Measurements from ENCODE around the gene EIF3B.
"Not testable (repeated sequence)": the region's sequence is repeated elsewhere in the genome, so short reads cannot be mapped to it uniquely, and the experiment has no call there.

Gene EIF3B

DNA sequence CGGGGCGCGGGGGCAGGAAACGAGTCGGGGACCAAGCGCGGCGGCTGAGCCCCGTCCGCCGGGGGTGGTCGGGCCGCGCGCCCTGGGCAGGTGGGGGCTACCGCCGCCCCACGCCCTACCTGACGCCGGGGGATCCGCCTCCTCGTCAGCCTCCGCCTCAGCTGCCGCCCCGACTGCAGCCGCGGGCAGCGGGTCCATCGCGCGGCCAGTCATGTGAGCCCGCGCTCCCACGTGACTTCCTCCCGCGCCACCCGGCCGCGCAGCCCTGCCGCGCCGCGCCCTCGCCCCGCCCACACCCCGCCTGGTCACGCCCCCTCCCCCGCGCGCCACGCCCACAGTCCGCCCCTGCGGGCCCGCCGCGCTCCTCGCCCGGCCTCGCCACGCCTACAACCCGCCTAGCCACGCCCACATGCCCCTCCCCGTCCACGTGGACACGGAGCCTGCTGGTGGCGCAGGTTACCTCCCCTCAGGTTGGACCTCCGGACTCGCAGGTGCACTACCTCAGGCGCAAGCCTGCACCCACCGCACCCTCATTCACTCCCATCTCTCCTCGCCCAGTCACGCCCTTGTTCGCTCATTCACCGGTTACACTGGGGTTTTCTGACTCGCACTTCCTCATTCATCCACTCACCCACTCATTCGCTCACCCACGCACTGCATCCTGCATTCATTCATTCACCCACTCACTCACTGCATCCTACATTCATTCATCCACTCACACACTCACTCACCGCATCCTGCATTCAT, 40.2 kb upstream of the EIF3B start, which contains the start of gene SNX8:
Gene SNX8, minus strand, starts transcription at position 233 of the 747 bp plus-strand sequence. Its CDS starts 20 bp downstream, at position 213.
- DNase-seq (ENCODE audit: low spot score), result peak; percentile 91
- Histone ChIP-seq H3K4me3 (peak within 1 kb of the TSS; percentile 86), H3K27ac (peak within 1 kb of the TSS; percentile 69 to 82)
- TF ChIP-seq, protein P1, sequence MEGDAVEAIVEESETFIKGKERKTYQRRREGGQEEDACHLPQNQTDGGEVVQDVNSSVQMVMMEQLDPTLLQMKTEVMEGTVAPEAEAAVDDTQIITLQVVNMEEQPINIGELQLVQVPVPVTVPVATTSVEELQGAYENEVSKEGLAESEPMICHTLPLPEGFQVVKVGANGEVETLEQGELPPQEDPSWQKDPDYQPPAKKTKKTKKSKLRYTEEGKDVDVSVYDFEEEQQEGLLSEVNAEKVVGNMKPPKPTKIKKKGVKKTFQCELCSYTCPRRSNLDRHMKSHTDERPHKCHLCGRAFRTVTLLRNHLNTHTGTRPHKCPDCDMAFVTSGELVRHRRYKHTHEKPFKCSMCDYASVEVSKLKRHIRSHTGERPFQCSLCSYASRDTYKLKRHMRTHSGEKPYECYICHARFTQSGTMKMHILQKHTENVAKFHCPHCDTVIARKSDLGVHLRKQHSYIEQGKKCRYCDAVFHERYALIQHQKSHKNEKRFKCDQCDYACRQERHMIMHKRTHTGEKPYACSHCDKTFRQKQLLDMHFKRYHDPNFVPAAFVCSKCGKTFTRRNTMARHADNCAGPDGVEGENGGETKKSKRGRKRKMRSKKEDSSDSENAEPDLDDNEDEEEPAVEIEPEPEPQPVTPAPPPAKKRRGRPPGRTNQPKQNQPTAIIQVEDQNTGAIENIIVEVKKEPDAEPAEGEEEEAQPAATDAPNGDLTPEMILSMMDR (IDR thresholded peaks at IDR 0.05), result no peak

DNA sequence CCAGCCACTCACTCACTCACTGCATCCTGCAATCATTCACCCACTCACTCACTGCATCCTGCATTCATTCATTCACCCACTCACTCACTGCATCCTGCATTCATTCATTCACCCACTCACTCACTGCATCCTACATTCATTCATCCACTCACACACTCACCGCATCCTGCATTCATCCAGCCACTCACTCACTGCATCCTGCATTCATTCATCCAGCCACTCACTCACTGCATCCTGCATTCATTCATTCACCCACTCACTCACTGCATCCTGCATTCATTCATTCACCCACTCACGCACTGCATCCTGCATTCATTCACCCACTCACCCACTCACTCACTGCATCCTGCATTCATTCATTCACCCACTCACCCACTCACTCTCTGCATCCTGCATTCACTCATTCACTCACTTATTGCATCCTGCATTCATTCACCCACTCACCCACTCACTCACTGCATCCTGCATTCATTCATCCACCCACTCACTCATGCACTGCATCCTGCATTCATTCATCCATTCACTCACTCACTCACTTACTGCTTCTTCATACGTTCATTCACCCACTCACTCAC, 39.6 kb upstream of the EIF3B start:
- Histone ChIP-seq H3K4me3 (peak overlapping the region; percentile 86), H3K27ac (peak overlapping the region in 1 of 2 donors; percentile 82)
- DNase-seq (ENCODE audit: low spot score), result not testable (repeated sequence)

DNA sequence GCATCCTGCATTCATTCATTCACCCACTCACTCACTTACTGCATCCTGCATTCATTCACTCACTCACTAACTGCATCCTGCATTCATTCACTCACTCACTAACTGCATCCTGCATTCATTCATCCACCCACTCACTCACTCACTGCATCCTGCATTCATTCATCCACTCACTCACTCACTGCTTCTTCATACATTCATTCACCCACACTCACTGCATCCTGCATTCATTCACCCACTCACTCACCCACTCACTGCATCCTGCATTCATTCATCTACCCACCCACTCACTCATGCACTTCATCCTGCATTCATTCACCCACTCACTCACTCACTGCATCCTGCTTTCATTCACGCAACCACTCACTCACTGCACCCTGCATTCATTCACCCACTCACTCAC, 38.8 kb upstream of the EIF3B start:
- H3K27ac ChIP-seq, result no peak overlapping the region
- no peak for DNase-seq (ENCODE audit: low spot score)
- TF ChIP-seq, protein P1 (IDR thresholded peaks at IDR 0.05), result no peak
- no peak overlapping the region for H3K4me3 ChIP-seq

DNA sequence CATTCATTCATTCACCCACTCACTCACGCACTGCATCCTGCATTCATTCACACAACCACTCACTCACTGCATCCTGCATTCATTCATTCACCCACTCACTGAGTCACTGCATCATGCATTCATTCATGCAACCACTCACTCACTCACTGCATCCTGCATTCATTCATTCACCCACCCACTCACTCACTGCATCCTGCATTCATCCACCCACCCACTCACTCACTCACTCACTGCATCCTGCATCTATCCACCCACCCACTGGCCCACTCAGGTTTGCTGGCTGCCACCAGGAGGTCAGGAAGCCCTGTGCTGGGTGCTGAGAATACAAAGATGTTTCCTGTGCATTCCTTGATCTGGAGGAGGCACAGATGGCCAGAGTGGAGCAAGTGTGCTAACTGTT, 38.0 kb upstream of the EIF3B start:
- DNase-seq (ENCODE audit: low spot score), result no peak
- Histone ChIP-seq H3K27ac (no peak overlapping the region), H3K4me3 (no peak overlapping the region)
- TF ChIP-seq, protein P1 (IDR thresholded peaks at IDR 0.05), result no peak

DNA sequence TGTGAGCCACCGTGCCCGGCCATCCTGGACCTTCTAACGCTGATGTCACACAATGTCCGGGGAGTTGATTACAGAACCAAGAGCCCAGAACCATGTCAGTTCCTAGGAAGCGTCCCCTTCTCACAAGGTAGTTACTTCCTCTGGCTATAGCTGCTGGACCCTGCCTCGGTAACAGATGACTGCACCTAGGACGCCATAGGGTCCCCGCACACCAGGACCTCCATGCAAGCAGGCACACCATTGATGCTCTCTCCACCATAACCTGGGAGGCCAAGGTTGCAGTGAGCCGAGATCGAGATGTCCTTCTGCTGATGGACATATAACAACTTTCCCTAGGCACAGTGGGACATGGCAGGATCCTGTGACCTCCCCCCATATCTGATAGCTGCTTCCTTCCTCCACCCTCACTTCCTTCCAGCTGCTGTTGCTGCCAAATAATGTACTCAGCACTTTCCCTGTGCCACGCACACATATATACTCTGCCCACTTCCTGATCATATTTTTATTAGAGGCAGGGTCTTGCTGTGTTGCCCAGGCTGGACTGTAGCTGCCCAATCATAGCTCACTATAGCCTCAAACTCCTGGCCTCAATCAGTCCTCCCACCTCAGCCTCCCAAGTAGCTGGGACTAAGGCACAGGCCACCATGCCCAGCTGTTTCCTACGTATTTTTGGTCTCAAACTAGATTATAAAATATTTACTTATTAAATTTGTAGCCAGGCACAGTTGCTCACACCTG, 36.9 kb upstream of the EIF3B start:
- H3K4me3 ChIP-seq, result no peak overlapping the region
- DNase-seq (ENCODE audit: low spot score), result no peak
- no peak overlapping the region for H3K27ac ChIP-seq
- TF ChIP-seq, protein P1 (IDR thresholded peaks at IDR 0.05), result no peak

DNA sequence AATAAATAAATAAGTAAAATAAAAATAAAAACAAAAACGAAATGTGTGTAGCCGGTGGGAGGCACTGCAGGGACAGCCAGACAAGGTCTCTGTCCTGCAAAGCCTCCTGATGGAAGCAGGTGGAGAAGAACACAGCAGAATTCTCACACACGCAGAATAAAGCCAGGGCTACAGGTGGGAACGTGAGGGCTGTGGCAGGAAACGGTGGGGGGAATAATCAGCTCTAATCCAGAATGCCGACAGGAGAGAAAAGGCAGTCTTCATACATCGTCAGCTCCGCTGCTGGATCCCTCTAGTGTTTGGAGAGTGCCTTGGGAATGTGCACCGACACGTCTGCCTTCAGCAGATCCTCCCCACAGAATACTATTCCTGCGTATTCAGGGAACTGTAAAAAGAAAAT, 33.6 kb upstream of the EIF3B start:
- Histone ChIP-seq H3K4me3 (no peak overlapping the region), H3K27ac (no peak overlapping the region)
- TF ChIP-seq, protein P1 (IDR thresholded peaks at IDR 0.05), result no peak
- no peak for DNase-seq (ENCODE audit: low spot score)

DNA sequence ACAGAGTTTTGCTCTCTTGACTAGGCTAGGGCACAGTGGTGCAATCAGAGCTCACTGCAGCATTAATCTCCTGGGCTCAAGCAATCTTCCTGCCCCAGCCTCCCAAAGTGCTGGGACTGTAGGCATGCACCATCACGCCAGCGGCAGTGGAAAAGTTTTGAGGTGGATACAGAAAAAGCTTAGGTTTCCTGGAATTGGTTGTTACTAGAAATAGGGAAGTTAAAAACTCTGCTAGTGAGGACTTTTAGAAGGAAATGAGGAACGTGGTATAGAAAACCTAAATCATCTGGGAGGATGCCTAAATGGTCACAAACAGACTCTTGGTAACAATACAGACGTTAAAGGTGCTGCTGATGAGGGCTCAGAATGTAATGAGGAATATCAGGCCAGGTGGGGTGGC, 29.5 kb upstream of the EIF3B start:
- H3K27ac ChIP-seq, result peak overlapping the region in 1 of 2 donors; percentile 47
- TF ChIP-seq, protein P1 (IDR thresholded peaks at IDR 0.05), result no peak
- H3K4me3 ChIP-seq, result no peak overlapping the region
- DNase-seq (ENCODE audit: low spot score), result no peak

All from coronary artery (tissue), 2 donors.